Smooth muscle cell (in vitro differentiated cells): ENCODE results near the gene CALM3. TPM values are rescaled to one million over a fixed set of nuclear protein-coding genes. Genes with fewer than 3 reads are reported as not detected.

Experiments used
- DNase-seq: peaks from one replicate; lab custom pipeline; 2025; ENCODE audit not compliant: unreplicated experiment; lab: John Stamatoyannopoulos, UW
- H2AFZ ChIP-seq: fragments of 200-600 bp; sonication (generic); 2 replicates; pipeline ENCODE4 v1.6.0; 2016; ENCODE audit warnings: antibody characterized with exemption, low read depth, mild to moderate bottlenecking
- H3F3A ChIP-seq: fragments of 200-600 bp; sonication (generic); 2 replicates; pipeline ENCODE4 v1.6.0; 2017; ENCODE audit warnings: antibody characterized with exemption, low read depth
- H3K27ac ChIP-seq: fragments of 200-600 bp; sonication (generic); 2 replicates; pipeline ENCODE4 v1.5.1; 2016; ENCODE audit warnings: low read depth, mild to moderate bottlenecking
- H3K27me3 ChIP-seq: fragments of 200-600 bp; sonication (generic); 2 replicates; pipeline ENCODE4 v1.6.1; 2016; ENCODE audit warnings: low read depth, mild to moderate bottlenecking
- H3K36me3 ChIP-seq: fragments of 200-600 bp; sonication (generic); 2 replicates; pipeline ENCODE4 v1.5.1; 2016; ENCODE audit warnings: low read depth
- H3K4me1 ChIP-seq: fragments of 200-600 bp; sonication (generic); 2 replicates; pipeline ENCODE4 v1.5.1; 2016; ENCODE audit warnings: low read depth
- H3K4me2 ChIP-seq: fragments of 200-600 bp; sonication (generic); 2 replicates; pipeline ENCODE4 v1.6.0; 2016; ENCODE audit warnings: mild to moderate bottlenecking
- H3K4me3 ChIP-seq: fragments of 200-600 bp; sonication (generic); 2 replicates; pipeline ENCODE4 v1.5.1; 2016; ENCODE audit warnings: mild to moderate bottlenecking
- H3K79me2 ChIP-seq: fragments of 200-600 bp; sonication (generic); 2 replicates; pipeline ENCODE4 v1.6.0; 2016; ENCODE audit warnings: low read depth, mild to moderate bottlenecking
- H3K9ac ChIP-seq: fragments of 200-600 bp; sonication (generic); 2 replicates; pipeline ENCODE4 v1.6.0; 2016; ENCODE audit warnings: low read depth
- H3K9me3 ChIP-seq: fragments of 200-600 bp; sonication (generic); replicated peaks from 2 replicates; pipeline ENCODE4 v1.5.1; 2016; ENCODE audit warnings: low read depth
- H4K20me1 ChIP-seq: fragments of 200-600 bp; sonication (generic); 2 replicates; pipeline ENCODE4 v1.6.0; 2016; ENCODE audit warnings: low read depth
- CTCF ChIP-seq: fragments of 200-600 bp; sonication (generic); IDR thresholded peaks from 2 replicates; pipeline ENCODE4 v1.5.1; 2017; ENCODE audit warnings: borderline replicate concordance, mild to moderate bottlenecking, antibody characterized with exemption; ENCODE audit not compliant: insufficient read depth, poor library complexity, severe bottlenecking
- WGBS: methylation state at CpG from one replicate; pipeline ENCODE4 v1.1.7; 2016; ENCODE audit warnings: low lambda C conversion rate; 5-methylcytosine and 5-hydroxymethylcytosine counted together
- polyA plus RNA-seq: library from polyadenylated mRNA; unstranded; fragments of >200 nt; fragmentation: Nextera tagmentation; extraction: Ambion mirVana; gene quantifications from 2 replicates; pipeline ENCODE4 v1.2.1, GENCODE V29; 2016
- total RNA-seq: library from RNA; depleted of rRNA; stranded (reverse); fragments of >200 nt; gene quantifications from 2 replicates; pipeline ENCODE4 v1.2.3, GENCODE V29; 2014

The CALM3 gene
- total and polyA plus RNA-seq, 2 experiments from 2014 or later = 172 to 183 TPM

GRCh38 chr19:46648060-46648960 lies 47.2 kb downstream of the CALM3 start:
- no peak for TF ChIP-seq CTCF

GRCh38 chr19:46648961-46649960 lies 48.1 kb downstream of the CALM3 start:
- Histone ChIP-seq H3K27ac (no peak overlapping the region), H3K79me2 (no peaks in the 10 kb centered on the region), H3K36me3 (no peaks in the 10 kb centered on the region), H3K4me2 (no peak overlapping the region), H3K4me1 (no peaks in the 10 kb centered on the region), H3K27me3 (peaks cover 8% of the 10 kb centered on the region), H4K20me1 (peaks cover 3% of the 10 kb centered on the region), H3K9ac (no peak overlapping the region), H3K9me3 (no peaks in the 10 kb centered on the region), H3K4me3 (no peak overlapping the region), H2AFZ (no peak overlapping the region), H3F3A (peaks cover 2% of the 10 kb centered on the region)
- no peak for TF ChIP-seq CTCF
- DNase-seq = no peak
- whole genome bisulfite sequencing = 36% methylated on average over 109 of the region's 144 CpGs

More at GRCh38 chr19:46648060-46648960, 47.2 kb downstream of the CALM3 start:
- no peak overlapping the region for H3K4me2 ChIP-seq
- no peaks in the 10 kb centered on the region for H3K79me2 ChIP-seq
- H3K36me3 ChIP-seq = no peaks in the 10 kb centered on the region
- H3K4me1 ChIP-seq = no peaks in the 10 kb centered on the region
- H3K9ac ChIP-seq = no peak overlapping the region
- no peak overlapping the region for H3K27ac ChIP-seq
- H3K9me3 ChIP-seq = no peaks in the 10 kb centered on the region
- 50% methylated on average over 24 of the region's 63 CpGs for WGBS
- no peak overlapping the region for H2AFZ ChIP-seq
- H4K20me1 ChIP-seq = no peaks in the 10 kb centered on the region
- peaks cover 2% of the 10 kb centered on the region for H3F3A ChIP-seq
- no peak for DNase-seq
- H3K27me3 ChIP-seq = peaks cover 8% of the 10 kb centered on the region
- no peak overlapping the region for H3K4me3 ChIP-seq

- peaks cover 3% of the 10 kb centered on the region for H4K20me1 ChIP-seq
- 86% methylated on average over 7 of the region's 7 CpGs for WGBS
- no peaks in the 10 kb centered on the region for H3K9me3 ChIP-seq
- peaks cover 2% of the 10 kb centered on the region for H3F3A ChIP-seq
- no peak overlapping the region for H3K4me2 ChIP-seq
- no peak overlapping the region for H2AFZ ChIP-seq
- H3K79me2 ChIP-seq = no peaks in the 10 kb centered on the region
- no peak overlapping the region for H3K9ac ChIP-seq
- TF ChIP-seq CTCF = no peak
- no peak for DNase-seq
- no peak overlapping the region for H3K27ac ChIP-seq
- H3K4me3 ChIP-seq = no peak overlapping the region
- H3K4me1 ChIP-seq = no peaks in the 10 kb centered on the region
- peaks cover 8% of the 10 kb centered on the region for H3K27me3 ChIP-seq
- H3K36me3 ChIP-seq = no peaks in the 10 kb centered on the region
Measured at GRCh38 chr19:46650445-46650844, 49.3 kb downstream of the CALM3 start.
